ENCODE results near the gene ARHGAP8. TPM values are rescaled to one million over a fixed set of nuclear protein-coding genes. Genes with fewer than 3 reads are reported as not detected.

Gene ARHGAP8
- total and polyA plus RNA-seq, 2 donors (not counting 1 experiment from before 2014, with no cell fraction given) = 0.37 TPM; not detected in 1

DNA sequence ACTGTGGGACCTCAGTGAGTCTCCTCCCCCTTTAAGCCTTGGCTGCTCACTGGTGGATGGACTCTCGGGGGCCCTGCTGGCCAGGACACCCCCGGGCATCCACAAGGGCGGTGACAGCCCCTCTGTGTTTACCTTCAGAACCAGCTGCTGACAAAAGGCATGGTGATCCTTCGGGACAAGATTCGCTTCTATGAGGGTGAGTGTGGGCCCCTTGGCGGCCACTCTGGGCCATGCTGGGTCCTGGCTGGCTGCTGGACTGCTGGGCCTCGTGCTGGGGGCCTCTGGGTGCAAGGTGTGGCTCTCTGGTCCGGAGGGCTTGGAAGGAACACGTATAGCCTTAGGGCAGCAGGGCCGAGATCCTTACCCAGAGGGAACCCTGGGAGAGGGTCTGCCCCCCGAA is 25.9 kb upstream of the ARHGAP8 start:
- no peak for TF ChIP-seq EZH2 (IDR thresholded peaks at IDR 0.05; ENCODE audit: borderline replicate concordance, insufficient read depth, low read depth, low read length, poor library complexity, severe bottlenecking)
- TF ChIP-seq, protein P1, sequence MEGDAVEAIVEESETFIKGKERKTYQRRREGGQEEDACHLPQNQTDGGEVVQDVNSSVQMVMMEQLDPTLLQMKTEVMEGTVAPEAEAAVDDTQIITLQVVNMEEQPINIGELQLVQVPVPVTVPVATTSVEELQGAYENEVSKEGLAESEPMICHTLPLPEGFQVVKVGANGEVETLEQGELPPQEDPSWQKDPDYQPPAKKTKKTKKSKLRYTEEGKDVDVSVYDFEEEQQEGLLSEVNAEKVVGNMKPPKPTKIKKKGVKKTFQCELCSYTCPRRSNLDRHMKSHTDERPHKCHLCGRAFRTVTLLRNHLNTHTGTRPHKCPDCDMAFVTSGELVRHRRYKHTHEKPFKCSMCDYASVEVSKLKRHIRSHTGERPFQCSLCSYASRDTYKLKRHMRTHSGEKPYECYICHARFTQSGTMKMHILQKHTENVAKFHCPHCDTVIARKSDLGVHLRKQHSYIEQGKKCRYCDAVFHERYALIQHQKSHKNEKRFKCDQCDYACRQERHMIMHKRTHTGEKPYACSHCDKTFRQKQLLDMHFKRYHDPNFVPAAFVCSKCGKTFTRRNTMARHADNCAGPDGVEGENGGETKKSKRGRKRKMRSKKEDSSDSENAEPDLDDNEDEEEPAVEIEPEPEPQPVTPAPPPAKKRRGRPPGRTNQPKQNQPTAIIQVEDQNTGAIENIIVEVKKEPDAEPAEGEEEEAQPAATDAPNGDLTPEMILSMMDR (IDR thresholded peaks at IDR 0.05) = no peak
- ATAC-seq (ENCODE audit: low read depth) (no peak), DNase-seq (no peak)
- Mint-ChIP-seq H3K27ac (no peak overlapping the region), H3K9me3 (ENCODE audit: insufficient read depth) (no peaks in the 10 kb centered on the region), H3K4me1 (peaks cover 7% of the 10 kb centered on the region), H3K27me3 (no peaks in the 10 kb centered on the region), H3K4me3 (no peak overlapping the region)
- WGBS (ENCODE audit: insufficient coverage) = 95% methylated on average over 11 of the region's 11 CpGs
- peaks cover 0 to 13% of the 10 kb centered on the region in 2 donors for H3K4me1 ChIP-seq (ENCODE audit: control insufficient read depth in 2 of 2, insufficient read depth in 2 of 2, low read length in 2 of 2)
- H3K27me3 ChIP-seq (replicated peaks in 1 of 4; ENCODE audit: control extremely low read depth in 1 of 4, control insufficient read depth in 3 of 4, insufficient read depth in 4 of 4, low read length in 3 of 4) = no peaks in the 10 kb centered on the region
- H3K4me2 ChIP-seq (replicated peaks; ENCODE audit: low read depth, low read length, poor library complexity, severe bottlenecking) = no peak overlapping the region
- no peaks in the 10 kb centered on the region for H4K20me1 ChIP-seq (ENCODE audit: control insufficient read depth, insufficient read depth, low read length, poor library complexity, severe bottlenecking)
- peaks cover 3% of the 10 kb centered on the region for H3K79me2 ChIP-seq (ENCODE audit: control insufficient read depth, insufficient read depth, low read length)
- H3K4me3 ChIP-seq (ENCODE audit: control extremely low read depth in 1 of 5, extremely low read depth in 1 of 5, insufficient read depth in 1 of 5, low read depth in 2 of 5, low read length in 4 of 5) = no peak overlapping the region
- no peak overlapping the region for H3K9ac ChIP-seq (ENCODE audit: low read length)
- peaks cover 0 to 10% of the 10 kb centered on the region in 2 experiments for H3K36me3 ChIP-seq (replicated peaks in 1 of 2; ENCODE audit: control extremely low read depth in 1 of 2, control insufficient read depth in 1 of 2, extremely low read depth in 1 of 2, insufficient read depth in 2 of 2, low read length in 1 of 2)
- CTCF ChIA-PET = no interaction called here
- intact Hi-C loops (cut with micrococcal nuclease) = no loop called here
- POLR2A ChIA-PET = no interaction called here
- no peaks in the 10 kb centered on the region for H3K9me3 ChIP-seq (ENCODE audit: control extremely low read depth in 1 of 3, control insufficient read depth in 2 of 3, insufficient read depth in 1 of 3, low read length in 2 of 3)
- no peak overlapping the region for H3K27ac ChIP-seq (ENCODE audit: low read length in 2 of 2)
- no peak overlapping the region for H2AFZ ChIP-seq (ENCODE audit: insufficient read depth, low read depth, low read length, poor library complexity, severe bottlenecking)

DNA sequence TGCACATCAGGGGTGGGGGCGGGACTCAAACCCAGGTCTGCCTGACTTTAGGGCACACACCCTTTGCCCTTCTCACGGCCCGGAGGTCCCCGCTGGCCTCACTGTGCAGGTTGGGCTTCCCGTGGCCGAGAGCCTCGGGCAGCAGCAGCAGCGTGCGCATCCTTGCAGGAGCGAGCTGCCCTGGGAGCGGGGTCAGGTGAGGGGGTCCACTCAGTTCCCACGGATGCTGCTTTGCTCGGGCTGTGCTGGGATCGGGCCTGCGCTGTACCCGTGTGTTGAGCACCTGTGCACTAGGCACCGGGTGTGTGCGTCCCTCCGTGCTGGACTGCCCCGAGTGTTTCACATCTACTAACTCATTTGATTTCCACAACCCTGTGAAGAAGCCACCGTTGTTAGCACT is 25.2 kb upstream of the ARHGAP8 start:
- Histone ChIP-seq H3K4me1 (ENCODE audit: control insufficient read depth in 2 of 2, insufficient read depth in 2 of 2, low read length in 2 of 2) (peaks cover 0 to 13% of the 10 kb centered on the region in 2 donors), H3K27ac (ENCODE audit: low read length in 2 of 2) (no peak overlapping the region), H3K36me3 (replicated peaks in 1 of 2; ENCODE audit: control extremely low read depth in 1 of 2, control insufficient read depth in 1 of 2, extremely low read depth in 1 of 2, insufficient read depth in 2 of 2, low read length in 1 of 2) (peaks cover 0 to 7% of the 10 kb centered on the region in 2 experiments), H3K9me3 (ENCODE audit: control extremely low read depth in 1 of 3, control insufficient read depth in 2 of 3, insufficient read depth in 1 of 3, low read length in 2 of 3) (no peaks in the 10 kb centered on the region), H3K4me3 (ENCODE audit: control extremely low read depth in 1 of 5, extremely low read depth in 1 of 5, insufficient read depth in 1 of 5, low read depth in 2 of 5, low read length in 4 of 5) (no peak overlapping the region), H3K4me2 (replicated peaks; ENCODE audit: low read depth, low read length, poor library complexity, severe bottlenecking) (no peak overlapping the region), H3K79me2 (ENCODE audit: control insufficient read depth, insufficient read depth, low read length) (no peaks in the 10 kb centered on the region), H3K27me3 (replicated peaks in 1 of 4; ENCODE audit: control extremely low read depth in 1 of 4, control insufficient read depth in 3 of 4, insufficient read depth in 4 of 4, low read length in 3 of 4) (no peaks in the 10 kb centered on the region), H2AFZ (ENCODE audit: insufficient read depth, low read depth, low read length, poor library complexity, severe bottlenecking) (no peak overlapping the region), H4K20me1 (ENCODE audit: control insufficient read depth, insufficient read depth, low read length, poor library complexity, severe bottlenecking) (no peaks in the 10 kb centered on the region), H3K9ac (ENCODE audit: low read length) (no peak overlapping the region)
- no peak for TF ChIP-seq EZH2 (IDR thresholded peaks at IDR 0.05; ENCODE audit: borderline replicate concordance, insufficient read depth, low read depth, low read length, poor library complexity, severe bottlenecking)
- Mint-ChIP-seq H3K4me3 (no peak overlapping the region), H3K4me1 (peaks cover 7% of the 10 kb centered on the region), H3K9me3 (ENCODE audit: insufficient read depth) (no peaks in the 10 kb centered on the region), H3K27me3 (no peaks in the 10 kb centered on the region), H3K27ac (no peak overlapping the region)
- ATAC-seq (ENCODE audit: low read depth) (no peak), DNase-seq (no peak)
- ChIA-PET CTCF (no interaction called here), POLR2A (no interaction called here)
- WGBS (ENCODE audit: insufficient coverage) = 99% methylated on average over 21 of the region's 21 CpGs
- intact Hi-C loops (cut with micrococcal nuclease) = no loop called here

Data from B cell (primary cell).